ENCODE results near the gene TMEM63A. TPM values are rescaled to one million over a fixed set of nuclear protein-coding genes. Genes with fewer than 3 reads are reported as not detected.

Gene TMEM63A
- total RNA-seq, 6 experiments from 2014 or later = 32.1 to 81.5 (median 44.9) TPM

- Histone ChIP-seq H3K4me3 (no peak overlapping the region), H3K4me1 (no peaks in the 10 kb centered on the region), H3K9me3 (no peaks in the 10 kb centered on the region), H3K27me3 (no peaks in the 10 kb centered on the region), H3K36me3 (peaks cover 0 to 5% (median 0%) of the 10 kb centered on the region in 4 donors), H3K27ac (no peak overlapping the region)
- WGBS (ENCODE audit: insufficient coverage, low coverage, low lambda C conversion rate, missing lambda C conversion rate) = 93% methylated on average over 3 of the region's 3 CpGs
- no peak for TF ChIP-seq CTCF (IDR thresholded peaks at IDR 0.05)
- intact Hi-C loops (cut with DNase I) = loop anchor here in 1 of 2 donors (10.0 kb wide), 1 partner anchor 52 kb away; no protein-coding TSS in a partner anchor
- ATAC-seq = no peak
- no peak for DNase-seq
These were observed 34.9 kb upstream of the TMEM63A start for GRCh38 chr1:225917101-225917500.

DNA sequence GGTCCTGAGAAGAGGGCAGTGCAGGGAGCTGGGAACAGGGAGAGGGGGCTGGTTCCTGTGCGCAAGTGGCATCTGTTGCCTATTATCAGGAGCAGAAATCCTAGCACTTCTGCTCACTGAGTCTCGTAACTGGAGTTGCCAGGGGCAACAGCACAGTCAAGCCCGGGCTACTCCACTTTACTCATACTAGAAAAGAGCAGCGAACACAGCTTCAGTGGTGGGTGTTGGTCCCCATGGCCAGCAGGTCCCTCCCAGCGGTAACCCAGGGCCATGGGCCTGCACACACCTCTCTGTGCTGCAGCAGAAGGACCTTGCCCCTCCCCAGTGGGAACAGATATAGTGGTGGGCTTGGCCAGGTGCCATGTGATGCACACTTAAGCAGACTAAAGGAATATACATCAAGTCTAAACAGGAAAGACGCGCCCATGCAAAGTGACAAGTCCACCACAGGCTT, 33.4 kb upstream of the TMEM63A start:
- no peaks in the 10 kb centered on the region for H3K27me3 ChIP-seq
- WGBS (ENCODE audit: insufficient coverage, low coverage, low lambda C conversion rate, missing lambda C conversion rate) = no CpG with 5 or more reads among the region's 7 CpGs
- intact Hi-C loops (cut with DNase I) = loop anchor here in 1 of 2 donors (10.0 kb wide), 1 partner anchor 51 kb away; no protein-coding TSS in a partner anchor

GRCh38 chr1:225914947-225915346, 32.8 kb upstream of the TMEM63A start:
- H3K4me1 ChIP-seq = peaks cover 0 to 8% (median 2%) of the 10 kb centered on the region in 4 donors
- TF ChIP-seq POLR2A (IDR thresholded peaks at IDR 0.05) = no peak
- TF ChIP-seq CTCF (IDR thresholded peaks at IDR 0.05) = no peak
- no peaks in the 10 kb centered on the region for H3K27me3 ChIP-seq
- no peak for DNase-seq
- no peak for ATAC-seq
- H3K9me3 ChIP-seq = no peaks in the 10 kb centered on the region
- no peak overlapping the region for H3K4me3 ChIP-seq
- no peaks in the 10 kb centered on the region for H3K36me3 ChIP-seq
- 85% methylated on average over 2 of the region's 6 CpGs for WGBS (ENCODE audit: insufficient coverage, low coverage, low lambda C conversion rate, missing lambda C conversion rate)
- H3K27ac ChIP-seq = no peak overlapping the region
- intact Hi-C loops (cut with DNase I) = loop anchor here in 1 of 2 donors (10.0 kb wide), 1 partner anchor 50 kb away; no protein-coding TSS in a partner anchor

More for the DNA sequence above, 33.4 kb upstream of the TMEM63A start:
- Histone ChIP-seq H3K4me1 (peaks cover 0 to 8% (median 2%) of the 10 kb centered on the region in 4 donors), H3K9me3 (no peaks in the 10 kb centered on the region), H3K4me3 (no peak overlapping the region), H3K36me3 (no peaks in the 10 kb centered on the region), H3K27ac (no peak overlapping the region)
- DNase-seq (no peak), ATAC-seq (no peak)
- TF ChIP-seq CTCF (IDR thresholded peaks at IDR 0.05) (no peak), POLR2A (IDR thresholded peaks at IDR 0.05) (no peak)

- intact Hi-C loops (cut with DNase I) = loop anchor here in 1 of 2 donors (10.0 kb wide), 1 partner anchor 50 kb away; no protein-coding TSS in a partner anchor
- WGBS (ENCODE audit: insufficient coverage, low coverage, low lambda C conversion rate, missing lambda C conversion rate) = 89% methylated on average over 3 of the region's 6 CpGs
- Histone ChIP-seq H3K4me1 (peaks cover 0 to 8% (median 2%) of the 10 kb centered on the region in 4 donors), H3K9me3 (no peaks in the 10 kb centered on the region), H3K27me3 (no peaks in the 10 kb centered on the region), H3K27ac (no peak overlapping the region), H3K36me3 (no peaks in the 10 kb centered on the region), H3K4me3 (no peak overlapping the region)
- ATAC-seq = no peak
- TF ChIP-seq CTCF (IDR thresholded peaks at IDR 0.05) = no peak
- no peak for TF ChIP-seq POLR2A (IDR thresholded peaks at IDR 0.05)
- DNase-seq = no peak
These were observed 32.2 kb upstream of the TMEM63A start for GRCh38 chr1:225914391-225914790.
